Endothelial cell of umbilical vein (primary cell): Measurements from ENCODE around the gene ITIH3. TPM values are rescaled to one million over a fixed set of nuclear protein-coding genes. Genes with fewer than 3 reads are reported as not detected.

Experiments used
- BruUV-seq: library from RNA; stranded (reverse); fragments of 400-500 nt; replicated peaks from 2 replicates; lab custom pipeline; 2021; lab: Mats Ljungman, UMichigan
- CTCF ChIA-PET: fragments of 300-600, 350-600 bp; sonication (Branson Sonifier 250); formaldehyde crosslinking; loops from one replicate; lab custom pipeline; 2021; ENCODE audit warnings: antibody characterized with exemption, inconsistent platforms; lab: Charles Lee
- POLR2A ChIA-PET: fragments of 300-600, 350-600 bp; sonication (Branson Sonifier 250); formaldehyde crosslinking; loops from one replicate; lab custom pipeline; 2021; ENCODE audit warnings: antibody characterized with exemption, inconsistent platforms; lab: Charles Lee
- DNase-seq: peaks from one replicate; pipeline ENCODE4 v3.0.0-alpha.2; 2011; ENCODE audit warnings: low read depth, low spot score
- FAIRE-seq: peaks from 2 replicates; lab custom pipeline; 2011; peaks lifted over from hg19 to GRCh38; lab: Jason Lieb, UNC
- H2AFZ ChIP-seq: 2 replicates; pipeline ENCODE4 v1.6.0; 2012; ENCODE audit warnings: low read depth, low read length, control low read depth, inconsistent platforms
- H3K27ac ChIP-seq: 2 replicates; pipeline ENCODE4 v1.5.1; 2011; ENCODE audit warnings: low read depth, mild to moderate bottlenecking, control low read depth, low read length, moderate library complexity; ENCODE audit not compliant: insufficient read depth
- H3K27me3 ChIP-seq, 2 experiments: 2 replicates each; pipeline versions ENCODE4 v1.6.0 to v1.6.1; 2011; ENCODE audit warnings: low read length in 2 of 2, mixed read lengths in 1 of 2; ENCODE audit not compliant: control insufficient read depth in 2 of 2, insufficient read depth in 2 of 2
- H3K36me3 ChIP-seq, 2 experiments: 2 replicates in 1 of 2; 3 replicates in 1 of 2; pipeline ENCODE4 v1.5.1; 2011; ENCODE audit warnings: low read length in 2 of 2, mild to moderate bottlenecking in 1 of 2, moderate library complexity in 1 of 2; ENCODE audit not compliant: control insufficient read depth in 2 of 2, insufficient read depth in 2 of 2; ENCODE audit errors: extremely low read depth in 1 of 2
- H3K4me1 ChIP-seq: 3 replicates; pipeline ENCODE4 v1.5.1; 2011; ENCODE audit warnings: mild to moderate bottlenecking, low read length; ENCODE audit not compliant: control insufficient read depth, insufficient read depth; ENCODE audit errors: extremely low read depth
- H3K4me2 ChIP-seq: 2 replicates; pipeline ENCODE4 v1.6.1; 2011; ENCODE audit warnings: low read length, control low read depth, mixed read lengths; ENCODE audit not compliant: insufficient read depth
- H3K4me3 ChIP-seq, 3 experiments: fragments of 200-600 bp in 1 of 3; sonication (generic), shearing (Covaris generic) in 1 of 3; replicated peaks in 1 of 3; 2 replicates each; pipeline ENCODE4 v1.5.1; 2011 to 2016; ENCODE audit warnings: control low read depth in 3 of 3, low read length in 3 of 3, mild to moderate bottlenecking in 2 of 3, inconsistent platforms in 1 of 3, low read depth in 1 of 3, moderate library complexity in 1 of 3; ENCODE audit not compliant: insufficient read depth in 1 of 3
- H3K79me2 ChIP-seq: 2 replicates; pipeline ENCODE4 v1.6.0; 2012; ENCODE audit warnings: low read length, inconsistent platforms; ENCODE audit not compliant: control insufficient read depth, insufficient read depth
- H3K9ac ChIP-seq: replicated peaks from 2 replicates; pipeline ENCODE3; 2011; ENCODE audit warnings: low read length, control low read depth; ENCODE audit not compliant: insufficient read depth; ENCODE audit errors: extremely low read depth
- H3K9me1 ChIP-seq: replicated peaks from 3 replicates; pipeline ENCODE4 v1.6.0; 2011; ENCODE audit warnings: mild to moderate bottlenecking, low read length; ENCODE audit not compliant: control insufficient read depth, insufficient read depth; ENCODE audit errors: extremely low read depth
- H3K9me3 ChIP-seq: replicated peaks from 2 replicates; pipeline ENCODE4 v1.5.1; 2012; ENCODE audit warnings: low read length, inconsistent platforms; ENCODE audit not compliant: control insufficient read depth, insufficient read depth
- H4K20me1 ChIP-seq: replicated peaks from 2 replicates; pipeline ENCODE3; 2011; ENCODE audit warnings: mild to moderate bottlenecking, low read length; ENCODE audit not compliant: control insufficient read depth, insufficient read depth; ENCODE audit errors: extremely low read depth
- CTCF ChIP-seq, 2 donors: IDR thresholded peaks; 1 replicate in 1 of 2; 2 replicates in 1 of 2; pipeline ENCODE4 v1.5.1; 2011; ENCODE audit warnings: low read length in 2 of 2, mild to moderate bottlenecking in 2 of 2, moderate library complexity in 2 of 2, control low read depth in 1 of 2, inconsistent platforms in 1 of 2, low read depth in 1 of 2; ENCODE audit not compliant: insufficient read depth in 1 of 2; ENCODE audit errors: extremely low read depth in 1 of 2
- EZH2 ChIP-seq: IDR thresholded peaks from 2 replicates; pipeline ENCODE4 v1.6.1; 2012; ENCODE audit warnings: borderline replicate concordance, low read depth, mild to moderate bottlenecking, moderate library complexity, low read length, inconsistent platforms; ENCODE audit not compliant: severe bottlenecking
- FOS ChIP-seq: IDR thresholded peaks from 2 replicates; pipeline ENCODE4 v1.6.1; 2011; ENCODE audit warnings: mild to moderate bottlenecking, low read length, moderate library complexity, borderline replicate concordance; ENCODE audit not compliant: insufficient read depth
- GATA2 ChIP-seq: IDR thresholded peaks from 2 replicates; pipeline ENCODE4 v1.7.0; 2011; ENCODE audit warnings: low read depth, mild to moderate bottlenecking, moderate library complexity, mixed read lengths, low read length; ENCODE audit not compliant: insufficient read length, insufficient read depth
- JUN ChIP-seq: IDR thresholded peaks from 2 replicates; pipeline ENCODE4 v1.6.1; 2011; ENCODE audit warnings: borderline replicate concordance, low read depth; ENCODE audit not compliant: insufficient read length, insufficient read depth
- MAX ChIP-seq: IDR thresholded peaks from 2 replicates; pipeline ENCODE4 v1.6.1; 2011; ENCODE audit not compliant: insufficient read depth, insufficient read length
- MYC ChIP-seq: IDR thresholded peaks from one replicate; pipeline ENCODE4 v1.6.1; 2011; ENCODE audit warnings: mild to moderate bottlenecking, low read depth, low read length
- POLR2A ChIP-seq: IDR thresholded peaks from 2 replicates; pipeline ENCODE4 v1.6.1; 2012; ENCODE audit warnings: low read depth, mild to moderate bottlenecking, control low read depth, low read length
- POLR2AphosphoS5 ChIP-seq: IDR thresholded peaks from 2 replicates; pipeline ENCODE4 v1.6.1; 2012; ENCODE audit warnings: low read depth, mild to moderate bottlenecking, control low read depth, low read length, moderate library complexity; ENCODE audit not compliant: insufficient read depth
- dilution Hi-C: fragments of 300-500 bp; cut with MboI; formaldehyde crosslinking; loops from one replicate; pipeline ENCODE4 v1.15.0; 2019; ENCODE audit warnings: low sequenced_read_pairs; ENCODE audit not compliant: extremely low pct_ligation_motif_present
- intact Hi-C: fragments of 100-400 bp; cut with micrococcal nuclease; formaldehyde crosslinking; loops from one replicate; pipeline ENCODE4 v1.10.0; 2022
- polyA plus RNA-seq, 4 experiments: library from polyadenylated mRNA; depleted of rRNA in 3 of 4; stranded (reverse) in 3 of 4; unstranded in 1 of 4; fragments of >200 nt; gene quantifications; 2 replicates each; pipeline versions ENCODE4 v1.2.1 to v1.2.3, GENCODE V29; 2011 to 2012; ENCODE audit warnings: missing spikeins in 1 of 4
- total RNA-seq: library from RNA; stranded (reverse); gene quantifications from 2 replicates; pipeline ENCODE4 v1.2.3, GENCODE V29; 2021

The ITIH3 gene
- total and polyA plus RNA-seq, 2 donors (not counting 3 experiments of a cell fraction or from before 2014, with no cell fraction given): not detected

DNA sequence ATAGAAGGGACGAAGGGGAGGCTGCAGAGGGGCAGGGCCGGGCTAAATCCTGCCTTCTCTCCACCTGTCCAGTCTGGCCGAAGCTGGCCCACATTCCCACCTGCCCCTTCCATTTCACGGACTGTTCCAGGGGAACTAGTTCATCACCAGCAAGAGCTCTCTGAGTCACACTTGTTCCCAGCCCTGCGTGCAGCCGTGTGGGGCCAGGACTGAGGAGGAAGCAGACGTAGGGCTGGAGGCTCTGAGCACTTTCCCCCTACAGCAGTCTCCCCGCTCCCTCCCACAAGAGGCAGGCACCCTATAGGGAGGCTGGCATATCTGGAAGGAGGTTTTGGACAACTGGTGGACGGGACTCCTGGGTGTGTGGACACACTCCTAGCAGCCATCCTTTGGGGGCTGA lies 32.8 kb downstream of the ITIH3 start:
- intact Hi-C loops: no loop called here
- no peak overlapping the region for H3K4me2 ChIP-seq
- FAIRE-seq (no peak), DNase-seq (no peak)
- no peak overlapping the region for H3K4me3 ChIP-seq
- H3K79me2 ChIP-seq: no peaks in the 10 kb centered on the region
- BruUV-seq: no TSS peak
- H3K27me3 ChIP-seq: no peaks in the 10 kb centered on the region
- H3K27ac ChIP-seq: no peak overlapping the region
- no peaks in the 10 kb centered on the region for H3K9me1 ChIP-seq
- no peak for TF ChIP-seq CTCF (IDR thresholded peaks at IDR 0.05; ENCODE audit: extremely low read depth in 1 of 2, insufficient read depth in 1 of 2, low read depth in 1 of 2, low read length in 2 of 2)
- TF ChIP-seq GATA2: no peak
- TF ChIP-seq POLR2A: no peak
- no peak for TF ChIP-seq EZH2
- no peak for TF ChIP-seq MYC
- TF ChIP-seq FOS: no peak
- TF ChIP-seq POLR2AphosphoS5: no peak
- TF ChIP-seq MAX: no peak
- no peak for TF ChIP-seq JUN
- H4K20me1 ChIP-seq: no peaks in the 10 kb centered on the region
- H3K36me3 ChIP-seq: no peaks in the 10 kb centered on the region
- no peaks in the 10 kb centered on the region for H3K9me3 ChIP-seq
- peaks cover 6% of the 10 kb centered on the region for H3K4me1 ChIP-seq
- H3K9ac ChIP-seq: no peak overlapping the region
- ChIA-PET CTCF (interaction anchor here (2.9 kb wide), 1 partner anchor 12 kb away, joined by 11 read pairs; no protein-coding TSS in a partner anchor), POLR2A (no interaction called here)
- dilution Hi-C loops: no loop called here
- no peak overlapping the region for H2AFZ ChIP-seq
